Esophagus squamous epithelium (tissue), 4 donors: Measurements from ENCODE around the gene TBX4.

ENCODE experiments used
- CTCF ChIP-seq, 6 experiments: fragments of 450-650 bp in 4 of 6; fragments of 200-600 bp in 2 of 6; sonication (generic) in 2 of 6; IDR thresholded peaks; one replicate each; pipeline ENCODE4 v1.5.1; 2016 to 2019; ENCODE audit warnings: antibody characterized with exemption in 6 of 6, mild to moderate bottlenecking in 4 of 6, moderate library complexity in 4 of 6
- POLR2A ChIP-seq, 4 donors: fragments of 450-650 bp; IDR thresholded peaks; one replicate each; pipeline ENCODE4 v1.6.1; 2017; ENCODE audit warnings: antibody characterized with exemption in 4 of 4, mild to moderate bottlenecking in 4 of 4, moderate library complexity in 3 of 4

- TF ChIP-seq CTCF (IDR thresholded peaks at IDR 0.05) (no peak), POLR2A (IDR thresholded peaks at IDR 0.05) (no peak)
Measured at GRCh38 chr17:61444075-61444474, 8.1 kb upstream of the TBX4 start.
